GM12872 (cell line): ENCODE measurements around the gene CDCP2.

Experiments
- CTCF ChIP-seq: IDR thresholded peaks from 3 replicates; pipeline ENCODE4 v1.5.1; 2011; ENCODE audit warnings: low read depth, mild to moderate bottlenecking, low read length, moderate library complexity; ENCODE audit not compliant: insufficient read depth

CDCP2 gene

GRCh38 chr1:54134295-54134694 lies 18.5 kb downstream of the CDCP2 start:
- TF ChIP-seq CTCF, result no peak

DNA sequence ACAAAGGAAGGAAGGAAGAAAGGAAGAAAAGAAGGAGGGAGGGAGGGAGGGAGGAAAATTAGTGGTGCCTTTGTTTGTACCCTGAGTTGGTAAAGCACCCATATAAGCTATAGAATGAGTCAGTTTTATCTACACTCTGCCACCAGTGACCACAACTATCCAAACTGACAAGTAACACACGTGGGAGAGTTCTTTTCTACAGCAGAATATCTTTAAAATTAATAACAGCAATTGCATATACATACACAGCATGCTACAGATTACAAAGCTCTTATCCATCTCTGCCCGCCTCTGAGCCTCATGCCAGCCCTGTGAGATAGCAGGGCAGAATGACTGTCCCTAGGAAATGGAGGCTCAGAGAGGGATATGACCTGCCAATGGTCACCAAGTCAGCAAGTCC lies 20.3 kb downstream of the CDCP2 start:
- TF ChIP-seq CTCF, result no peak

GRCh38 chr1:54131419-54131818 lies 21.4 kb downstream of the CDCP2 start:
- no peak for TF ChIP-seq CTCF

- TF ChIP-seq CTCF, result no peak
Measured at GRCh38 chr1:54129858-54130257, 22.9 kb downstream of the CDCP2 start.

DNA sequence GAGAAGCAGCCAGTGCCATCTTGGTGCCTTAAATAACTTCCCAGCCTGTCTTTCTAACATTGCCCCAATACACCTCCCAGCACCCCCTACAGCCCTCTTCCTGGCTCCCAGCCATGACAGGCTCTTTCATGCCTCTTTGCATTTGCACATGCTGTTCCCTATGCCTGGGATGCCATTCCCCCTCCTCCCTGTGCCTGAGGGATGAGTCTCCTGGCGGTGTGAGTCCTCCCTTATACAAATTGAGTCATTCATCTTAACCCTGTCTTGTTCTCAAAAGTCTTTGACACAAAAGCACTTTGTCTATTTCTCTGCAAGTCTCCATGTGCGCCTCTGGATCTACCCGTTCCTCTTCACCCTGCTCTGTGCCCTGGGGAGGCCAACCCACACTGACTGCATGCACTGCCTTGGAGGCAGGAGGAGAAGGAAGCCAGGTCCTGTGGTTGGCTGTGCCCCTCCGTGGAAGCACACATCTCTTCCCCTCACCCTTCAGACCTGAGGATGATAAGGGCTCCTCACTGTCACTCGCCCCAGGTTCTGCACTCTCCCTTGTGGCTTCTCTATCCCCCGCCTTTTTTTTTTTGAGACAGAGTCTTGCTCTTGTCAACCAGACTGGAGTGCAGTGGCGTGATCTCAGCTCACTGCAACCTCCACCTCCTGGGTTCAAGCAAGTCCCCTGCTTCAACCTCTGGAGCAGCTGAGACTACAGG lies 25.1 kb downstream of the CDCP2 start:
- TF ChIP-seq CTCF, result no peak

DNA sequence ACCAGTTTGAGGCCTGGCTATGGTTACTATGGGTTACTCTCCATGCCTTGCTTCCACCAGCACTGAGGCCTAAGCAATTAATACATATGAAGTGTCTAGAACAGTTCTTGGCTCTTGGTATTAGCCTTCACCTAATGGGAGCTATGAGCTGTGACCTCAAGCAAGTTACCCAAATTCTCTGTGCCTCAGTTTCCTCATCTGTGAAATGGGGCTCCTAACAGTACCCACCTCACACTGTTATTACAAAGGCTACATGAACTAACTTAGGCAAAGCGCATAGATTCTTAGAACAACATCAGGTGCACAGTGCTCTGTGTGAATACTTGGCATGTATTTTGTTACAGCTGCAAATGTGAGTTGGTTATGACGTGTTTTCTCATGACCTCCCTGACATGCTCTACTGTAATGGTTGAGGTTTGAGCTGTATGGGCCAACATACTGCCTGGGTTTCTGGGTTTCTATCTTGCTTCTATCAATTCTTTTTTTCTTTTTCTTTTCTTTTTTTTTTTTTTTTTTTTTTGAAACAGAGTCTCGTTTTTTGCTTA lies 26.5 kb downstream of the CDCP2 start:
- TF ChIP-seq CTCF, result no peak

GRCh38 chr1:54125386-54126070 lies 27.3 kb downstream of the CDCP2 start:
- no peak for TF ChIP-seq CTCF
